Measurements from ENCODE around the gene MTX1.

GRCh38 chr1:155250633-155251449 is 42.3 kb downstream of the MTX1 start:
- TF ChIP-seq, protein P1, sequence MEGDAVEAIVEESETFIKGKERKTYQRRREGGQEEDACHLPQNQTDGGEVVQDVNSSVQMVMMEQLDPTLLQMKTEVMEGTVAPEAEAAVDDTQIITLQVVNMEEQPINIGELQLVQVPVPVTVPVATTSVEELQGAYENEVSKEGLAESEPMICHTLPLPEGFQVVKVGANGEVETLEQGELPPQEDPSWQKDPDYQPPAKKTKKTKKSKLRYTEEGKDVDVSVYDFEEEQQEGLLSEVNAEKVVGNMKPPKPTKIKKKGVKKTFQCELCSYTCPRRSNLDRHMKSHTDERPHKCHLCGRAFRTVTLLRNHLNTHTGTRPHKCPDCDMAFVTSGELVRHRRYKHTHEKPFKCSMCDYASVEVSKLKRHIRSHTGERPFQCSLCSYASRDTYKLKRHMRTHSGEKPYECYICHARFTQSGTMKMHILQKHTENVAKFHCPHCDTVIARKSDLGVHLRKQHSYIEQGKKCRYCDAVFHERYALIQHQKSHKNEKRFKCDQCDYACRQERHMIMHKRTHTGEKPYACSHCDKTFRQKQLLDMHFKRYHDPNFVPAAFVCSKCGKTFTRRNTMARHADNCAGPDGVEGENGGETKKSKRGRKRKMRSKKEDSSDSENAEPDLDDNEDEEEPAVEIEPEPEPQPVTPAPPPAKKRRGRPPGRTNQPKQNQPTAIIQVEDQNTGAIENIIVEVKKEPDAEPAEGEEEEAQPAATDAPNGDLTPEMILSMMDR (IDR thresholded peaks at IDR 0.05) = peak; percentile 98 to 99 (median 98)
- no peak for TF ChIP-seq POLR2A (IDR thresholded peaks at IDR 0.05)
- no peak for TF ChIP-seq EP300 (IDR thresholded peaks at IDR 0.05)

Data from ovary (tissue), 3 donors.